GM19043 (cell line): ENCODE data around the gene TCF12.
"Not testable (repeated sequence)": the region's sequence is repeated elsewhere in the genome, so short reads cannot be mapped to it uniquely, and the experiment has no call there.

ENCODE experiments used
- ATAC-seq: cut with Tn5 transposase; IDR thresholded peaks from one replicate; pipeline ENCODE4 v1.9.1; 2021; ENCODE audit warnings: low read depth; ENCODE audit not compliant: unreplicated experiment

The TCF12 gene

GRCh38 chr15:57084192-57084591 is 165.7 kb downstream of the TCF12 start:
- ATAC-seq = no peak

GRCh38 chr15:57085267-57085666 is 166.8 kb downstream of the TCF12 start:
- ATAC-seq = no peak

DNA sequence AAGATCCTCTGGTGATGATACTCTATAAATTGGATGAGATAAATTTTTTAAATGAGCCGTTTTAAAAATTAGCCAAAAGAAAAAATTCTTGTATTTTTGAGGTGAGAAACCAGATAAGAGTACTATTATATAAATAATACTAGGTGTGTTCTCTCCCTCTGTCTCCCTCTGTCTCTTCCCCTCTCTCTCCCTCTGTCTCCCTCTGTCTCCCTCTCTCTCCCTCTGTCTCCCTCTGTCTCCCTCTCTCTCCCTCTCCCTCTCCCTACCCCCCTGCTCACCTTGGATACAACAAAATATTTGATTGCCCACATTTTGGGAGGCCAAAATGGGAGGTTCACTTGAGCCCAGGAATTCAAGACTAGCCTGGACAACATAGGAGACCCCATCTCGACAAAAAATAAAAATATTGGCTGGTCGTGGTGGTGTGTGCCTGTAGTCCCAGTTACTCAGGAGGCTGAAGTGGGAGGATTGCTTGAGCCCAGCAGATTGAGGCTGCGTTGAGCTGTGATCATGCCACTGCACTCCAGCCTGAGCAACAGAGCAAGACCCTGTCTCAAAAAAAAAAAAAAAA is 168.5 kb downstream of the TCF12 start:
- no peak for ATAC-seq

DNA sequence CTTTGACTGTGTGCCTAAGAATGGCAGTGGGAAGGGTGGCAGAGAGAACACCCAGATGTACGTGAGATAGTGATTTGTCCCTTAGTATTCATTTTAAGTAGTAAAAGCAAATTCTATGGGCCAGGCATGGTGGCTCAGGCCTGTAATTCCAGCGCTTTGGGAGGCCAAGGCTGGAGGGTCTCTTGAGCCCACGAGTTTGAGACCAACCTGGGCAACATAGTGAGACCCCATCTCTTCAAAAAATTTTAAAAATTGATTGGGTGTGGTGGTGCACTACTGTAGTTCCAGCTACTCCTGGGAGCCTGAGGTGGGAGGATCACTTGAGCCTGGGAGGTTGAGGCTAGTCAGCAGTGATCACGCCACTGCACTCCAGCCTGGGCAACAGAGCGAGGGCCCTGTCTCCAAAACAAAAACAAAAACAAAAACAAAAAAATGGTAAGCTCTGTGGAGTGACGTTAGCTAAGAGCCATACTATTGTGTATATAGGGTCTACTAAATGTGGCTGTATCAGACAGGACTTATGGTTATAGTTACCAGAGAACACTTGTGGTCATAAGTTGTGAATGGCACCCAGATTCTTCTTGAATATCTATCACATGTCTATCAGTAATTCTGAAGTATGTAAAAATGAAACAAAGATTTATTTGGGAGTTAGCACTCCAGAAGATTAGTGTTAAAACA is 171.5 kb downstream of the TCF12 start:
- ATAC-seq = no peak

DNA sequence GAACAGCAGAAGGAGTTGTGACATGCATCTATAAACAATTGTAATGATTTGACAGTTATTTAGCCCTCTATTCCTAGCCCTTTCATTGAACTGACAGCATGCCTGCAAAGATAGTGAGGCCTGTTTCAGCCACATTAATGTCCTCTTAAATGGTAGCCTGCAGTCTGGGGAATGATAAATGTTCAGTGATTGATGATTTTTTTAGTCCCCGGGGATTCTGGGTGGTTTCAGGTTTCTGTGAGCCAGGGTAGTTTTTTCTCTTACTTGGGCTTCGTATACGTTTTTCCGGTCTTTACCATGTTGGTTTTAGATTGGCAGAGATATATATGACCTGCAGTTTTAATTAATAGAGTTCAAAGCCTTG is 172.0 kb downstream of the TCF12 start:
- ATAC-seq = no peak

DNA sequence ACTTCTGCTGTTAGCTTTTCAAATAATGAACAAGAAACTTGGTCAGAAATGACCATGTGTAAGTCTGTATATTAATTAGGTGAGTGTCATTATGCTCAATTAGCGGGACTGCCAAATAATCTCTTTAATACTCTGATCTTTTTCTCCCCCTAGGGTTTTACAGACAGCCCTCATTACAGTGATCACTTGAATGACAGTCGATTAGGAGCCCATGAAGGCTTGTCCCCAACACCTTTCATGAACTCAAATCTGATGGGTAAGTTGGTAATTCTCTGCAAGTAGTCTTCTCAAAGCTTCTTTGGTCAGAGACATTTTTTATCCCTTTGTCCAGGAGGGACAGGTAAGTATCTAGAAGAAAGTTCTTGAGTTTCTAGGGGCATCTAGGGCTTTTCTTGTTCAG is 173.2 kb downstream of the TCF12 start:
- no peak for ATAC-seq

DNA sequence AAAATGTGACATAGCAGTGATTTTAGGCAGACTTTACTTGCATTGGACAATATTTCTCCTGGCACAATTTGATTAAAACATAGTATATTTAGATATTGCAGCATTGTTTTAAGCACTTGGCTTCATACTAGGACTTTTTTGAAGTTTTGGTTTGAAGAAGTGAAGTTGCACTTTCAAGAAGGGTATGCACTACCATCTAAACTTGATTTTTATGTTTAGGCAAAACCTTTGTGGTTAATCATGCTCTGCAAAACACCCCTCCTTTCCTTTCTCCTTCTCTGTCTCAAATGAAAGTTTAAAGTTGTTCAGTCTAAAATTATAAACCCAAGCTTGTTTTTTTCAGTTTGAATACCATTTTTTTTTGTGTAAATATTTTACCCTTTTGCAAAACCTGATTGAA is 173.8 kb downstream of the TCF12 start:
- no peak for ATAC-seq

- ATAC-seq = no peak
These were observed 176.1 kb downstream of the TCF12 start for GRCh38 chr15:57094321-57095257.

GRCh38 chr15:57095896-57096295 is 177.5 kb downstream of the TCF12 start:
- ATAC-seq = no peak

- no peak for ATAC-seq
These were observed 178.8 kb downstream of the TCF12 start for GRCh38 chr15:57097246-57097645.

GRCh38 chr15:57097919-57098543 is 179.6 kb downstream of the TCF12 start:
- not testable (repeated sequence) for ATAC-seq

- ATAC-seq = no peak
These were observed 180.5 kb downstream of the TCF12 start for GRCh38 chr15:57098896-57099295.

DNA sequence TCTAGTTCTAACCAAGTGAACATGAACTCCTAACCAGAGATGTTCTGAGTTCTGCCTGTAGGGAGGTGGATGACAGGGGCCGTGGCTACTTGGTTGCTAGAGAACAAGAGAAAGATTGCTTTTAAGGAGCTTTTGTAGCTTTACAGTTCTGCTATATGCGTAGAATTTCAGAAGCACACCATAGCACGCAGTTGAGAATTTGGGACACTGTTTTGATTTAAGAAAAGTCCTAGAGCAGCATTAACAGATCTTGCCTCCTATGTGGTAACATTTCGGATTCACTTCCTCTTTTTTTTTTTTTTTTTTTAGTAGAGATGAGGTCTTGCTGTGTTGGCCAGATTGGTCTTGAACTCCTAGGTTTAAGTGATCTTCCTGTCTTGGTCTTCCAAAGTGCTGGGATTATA is 181.7 kb downstream of the TCF12 start:
- ATAC-seq = no peak

DNA sequence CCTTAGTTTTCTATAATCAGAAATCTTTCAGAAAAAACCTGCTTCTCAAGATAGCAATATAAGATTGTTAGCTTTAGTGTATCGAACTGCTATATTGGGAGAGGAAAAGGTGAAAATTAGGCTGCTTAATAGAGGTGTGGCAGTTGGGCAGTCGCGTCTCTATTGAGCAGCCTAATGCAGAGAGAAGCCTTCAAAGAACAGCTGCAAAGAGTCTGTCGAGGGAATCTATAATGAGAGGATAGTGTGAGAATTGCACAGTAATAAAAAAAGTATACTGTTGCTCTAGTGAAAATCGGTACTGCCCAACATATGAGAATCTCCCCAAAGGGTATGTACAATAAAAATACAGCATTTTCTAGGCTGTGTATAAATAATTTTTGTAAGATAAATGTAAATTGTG is 184.4 kb downstream of the TCF12 start:
- ATAC-seq = no peak

GRCh38 chr15:57108296-57108695 is 189.9 kb downstream of the TCF12 start:
- ATAC-seq = no peak

DNA sequence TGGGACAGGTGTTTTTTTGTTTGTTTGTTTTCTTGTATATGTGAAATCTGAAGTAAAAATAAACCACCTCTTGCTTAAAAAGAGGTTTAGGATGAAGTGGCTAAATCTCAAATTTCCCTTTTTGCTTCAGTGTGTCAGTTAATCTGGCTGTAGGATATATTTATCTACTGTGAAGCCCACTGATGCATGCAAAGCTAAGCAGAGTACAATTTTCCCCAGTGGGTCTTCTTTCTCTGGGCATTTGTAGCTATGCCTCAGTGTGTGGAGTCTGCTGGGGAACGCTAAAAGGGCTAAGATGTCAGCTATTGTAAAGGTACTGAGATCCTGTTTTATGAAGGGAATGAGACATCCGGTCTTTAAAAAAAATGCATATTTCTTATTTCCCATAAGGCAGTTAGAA is 190.6 kb downstream of the TCF12 start:
- no peak for ATAC-seq

- no peak for ATAC-seq
These were observed 192.6 kb downstream of the TCF12 start for GRCh38 chr15:57111002-57111401.

DNA sequence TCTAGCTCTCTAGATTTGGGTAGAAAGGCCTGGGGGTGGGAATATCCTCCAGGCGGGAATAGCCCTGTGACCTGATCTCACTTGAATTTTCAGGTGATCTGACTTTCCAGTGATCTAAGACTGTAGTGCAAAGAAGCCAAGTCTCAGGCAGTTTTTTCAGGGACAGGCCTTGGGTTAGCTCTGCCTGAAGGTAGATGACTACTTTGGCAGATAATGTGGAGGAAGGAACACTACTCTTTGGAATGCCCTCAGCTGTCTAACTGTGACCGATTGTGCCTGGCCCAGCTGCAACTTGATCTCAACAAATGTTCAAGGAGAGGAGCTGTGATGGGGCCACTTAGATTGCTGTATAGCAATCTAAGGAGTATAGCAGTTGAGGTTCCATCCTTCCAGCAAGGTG is 193.7 kb downstream of the TCF12 start:
- ATAC-seq = no peak

- no peak for ATAC-seq
These were observed 195.6 kb downstream of the TCF12 start for GRCh38 chr15:57114070-57114469.

- no peak for ATAC-seq
These were observed 199.8 kb downstream of the TCF12 start for GRCh38 chr15:57118013-57118799.
